MM.1S (cell line): ENCODE results near the gene TACR3.

Experiments
- CTCF ChIP-seq: fragments of 300-600 bp; sonication (generic); IDR thresholded peaks from 2 replicates; pipeline ENCODE4 v1.5.1; 2016; ENCODE audit warnings: antibody characterized with exemption, low read length, mixed read lengths
- EZH2phosphoT487 ChIP-seq: fragments of 300-600 bp; sonication (generic); IDR thresholded peaks from 2 replicates; pipeline ENCODE4 v1.6.1; 2018; ENCODE audit warnings: antibody characterized with exemption, low read length

GRCh38 chr4:103673983-103674382 is 45.8 kb downstream of the TACR3 start:
- no peak for TF ChIP-seq EZH2phosphoT487
- no peak for TF ChIP-seq CTCF
